A549 (cell line): ENCODE results near the gene RPN2. TPM values are rescaled to one million over a fixed set of nuclear protein-coding genes. Genes with fewer than 3 reads are reported as not detected.

Experiments
- ATAC-seq, 2 experiments: fragments of 200-7000 bp in 1 of 2; fragments of >200 bp in 1 of 2; cut with Nextera tagmentation in 1 of 2; cut with Tn5 transposase in 1 of 2; 3 replicates each; pipeline versions ENCODE4 v1.8.0 to v1.9.1; 2018 to 2020; ENCODE audit warnings: mild to moderate bottlenecking in 1 of 2, moderate library complexity in 1 of 2
- CTCF ChIA-PET: fragments of 300-600 bp; sonication (Branson Sonifier 250); formaldehyde crosslinking; extraction: SDS; loops from one replicate; lab custom pipeline; 2021; ENCODE audit warnings: antibody characterized with exemption, inconsistent platforms; lab: Yijun Ruan, JAX
- POLR2A ChIA-PET: fragments of 350-600 bp; formaldehyde crosslinking; extraction: SDS; loops from one replicate; lab custom pipeline; 2021; ENCODE audit warnings: antibody characterized with exemption, inconsistent platforms; lab: Yijun Ruan, JAX
- DNase-seq, 2 experiments: peaks; one replicate each; pipeline versions ENCODE4 v3.0.0 to v3.0.0-alpha.2; 2011 to 2016; ENCODE audit warnings: low read depth in 1 of 2, low spot score in 1 of 2
- FAIRE-seq: peaks from 2 replicates; lab custom pipeline; 2011; peaks lifted over from hg19 to GRCh38; lab: Jason Lieb, UNC
- H3K27ac ChIP-seq, 2 experiments: fragments of >200 bp; sonication (Bioruptor Twin); formaldehyde crosslinking; 3 replicates each; pipeline ENCODE4 v1.5.1; 2016 to 2017
- H3K4me1 ChIP-seq: fragments of >200 bp; sonication (Bioruptor Twin); formaldehyde crosslinking; 3 replicates; pipeline ENCODE4 v1.6.1; 2016
- H3K4me2 ChIP-seq: fragments of >200 bp; sonication (Bioruptor Twin); formaldehyde crosslinking; 3 replicates; pipeline ENCODE4 v1.6.1; 2016
- H3K4me3 ChIP-seq: fragments of >200 bp; sonication (Bioruptor Twin); formaldehyde crosslinking; 3 replicates; pipeline ENCODE4 v1.5.1; 2016
- H3K9me3 ChIP-seq: fragments of >200 bp; sonication (Bioruptor Twin); formaldehyde crosslinking; 3 replicates; pipeline ENCODE4 v1.6.1; 2016
- CBX2 ChIP-seq: fragments of 200-600 bp; sonication (generic); IDR thresholded peaks from 2 replicates; pipeline ENCODE4 v1.6.1; 2016; ENCODE audit warnings: low read depth, mild to moderate bottlenecking, borderline replicate concordance
- CEBPB ChIP-seq, 2 experiments: fragments of >200 bp in 1 of 2; sonication (Bioruptor Twin) in 1 of 2; formaldehyde crosslinking in 1 of 2; IDR thresholded peaks; 2 replicates each; pipeline ENCODE4 v1.6.1; 2012 to 2016
- EHF ChIP-seq: fragments of 250-450 bp; sonication (Bioruptor Pico); IDR thresholded peaks from 2 replicates; pipeline ENCODE4 v1.5.0; 2020; ENCODE audit warnings: mild to moderate bottlenecking
- EP300 ChIP-seq, 2 experiments: fragments of >200 bp; sonication (Bioruptor Twin); formaldehyde crosslinking; IDR thresholded peaks; 2 replicates in 1 of 2; 3 replicates in 1 of 2; pipeline ENCODE4 v1.6.1; 2016 to 2017
- FOSL2 ChIP-seq, 2 experiments: fragments of 450-650 bp in 1 of 2; fragments of >200 bp in 1 of 2; sonication (Bioruptor Twin) in 1 of 2; formaldehyde crosslinking; IDR thresholded peaks; 2 replicates each; pipeline versions ENCODE4 v1.5.0 to v1.6.1; 2016 to 2020; ENCODE audit warnings: mild to moderate bottlenecking in 1 of 2, moderate library complexity in 1 of 2
- HEYL ChIP-seq: fragments of 250-450 bp; sonication (Bioruptor Pico); IDR thresholded peaks from 2 replicates; pipeline ENCODE4 v1.8.0; 2021; ENCODE audit warnings: mild to moderate bottlenecking, moderate library complexity
- JUN ChIP-seq, 2 experiments: fragments of >200 bp; sonication (Bioruptor Twin); formaldehyde crosslinking; IDR thresholded peaks; 2 replicates in 1 of 2; 3 replicates in 1 of 2; pipeline ENCODE4 v1.6.1; 2016 to 2017
- MAFK ChIP-seq: fragments of 450-650 bp; IDR thresholded peaks from 2 replicates; pipeline ENCODE4 v1.6.1; 2014; ENCODE audit not compliant: partially characterized antibody
- MYC ChIP-seq: IDR thresholded peaks from 2 replicates; pipeline ENCODE4 v1.6.1; 2012; ENCODE audit warnings: mild to moderate bottlenecking, inconsistent platforms, low read length, improper control_type of control experiment, borderline replicate concordance
- NFE2L2 ChIP-seq: fragments of 150-350 bp; conservative IDR thresholded peaks from 2 replicates; pipeline ENCODE4 v1.6.1; 2014; ENCODE audit warnings: low read length
- NR3C1 ChIP-seq: fragments of >200 bp; sonication (Bioruptor Twin); formaldehyde crosslinking; IDR thresholded peaks from 3 replicates; pipeline ENCODE4 v1.6.1; 2017
- POLR2A ChIP-seq: IDR thresholded peaks from 2 replicates; pipeline ENCODE4 v1.6.1; 2012; ENCODE audit warnings: mild to moderate bottlenecking, low read length
- POLR2AphosphoS2 ChIP-seq: conservative IDR thresholded peaks from 2 replicates; pipeline ENCODE4 v1.6.1; 2012; ENCODE audit warnings: low read length, improper control_type of control experiment, inconsistent platforms
- RFX5 ChIP-seq: fragments of 450-650 bp; IDR thresholded peaks from 2 replicates; pipeline ENCODE4 v1.7.1; 2014; ENCODE audit warnings: antibody characterized with exemption, mild to moderate bottlenecking, moderate library complexity
- ZNF302 ChIP-seq: fragments of 250-450 bp; sonication (Bioruptor Pico); IDR thresholded peaks from 2 replicates; pipeline ENCODE4 v1.9.0; 2021; ENCODE audit warnings: inconsistent platforms, mild to moderate bottlenecking, moderate library complexity
- WGBS: methylation state at CpG from one replicate; pipeline ENCODE4 v1.1.6; 2017; ENCODE audit errors: missing lambda C conversion rate; 5-methylcytosine and 5-hydroxymethylcytosine counted together
- polyA plus RNA-seq, 4 experiments: library from polyadenylated mRNA; depleted of rRNA in 3 of 4; stranded (reverse); fragments of >200 nt; fragmentation: RNase III in 1 of 4; extraction: RNeasy Plus Mini Kit Qiagen cat#74134 plus additional on column Dnase treatment in 1 of 4; gene quantifications; 2 replicates in 3 of 4; 3 replicates in 1 of 4; pipeline ENCODE4 v1.2.3, GENCODE V29; 2011 to 2017
- TF ChIP-seq, protein P1 (sequence below): fragments of >200 bp; sonication (Bioruptor Twin); formaldehyde crosslinking; IDR thresholded peaks from 3 replicates; pipeline ENCODE4 v1.5.1; 2016
- TF ChIP-seq, protein P2 (sequence below): fragments of 150-350 bp; IDR thresholded peaks from 2 replicates; pipeline ENCODE4 v1.6.1; 2014; ENCODE audit warnings: low read depth, mild to moderate bottlenecking, low read length
- TF ChIP-seq, protein P3 (sequence below): fragments of 250-450 bp; sonication (Bioruptor Pico); IDR thresholded peaks from 2 replicates; pipeline ENCODE4 v1.5.0; 2021; ENCODE audit warnings: mild to moderate bottlenecking, moderate library complexity, borderline replicate concordance
- TF ChIP-seq, protein P4 (sequence below): fragments of >200 bp; sonication (Bioruptor Twin); formaldehyde crosslinking; IDR thresholded peaks from 3 replicates; pipeline ENCODE4 v1.6.1; 2016

Gene RPN2
- polyA plus RNA-seq, 2 of the 4 experiments (the other 2 are of a cell fraction): 282 to 391 TPM

DNA sequence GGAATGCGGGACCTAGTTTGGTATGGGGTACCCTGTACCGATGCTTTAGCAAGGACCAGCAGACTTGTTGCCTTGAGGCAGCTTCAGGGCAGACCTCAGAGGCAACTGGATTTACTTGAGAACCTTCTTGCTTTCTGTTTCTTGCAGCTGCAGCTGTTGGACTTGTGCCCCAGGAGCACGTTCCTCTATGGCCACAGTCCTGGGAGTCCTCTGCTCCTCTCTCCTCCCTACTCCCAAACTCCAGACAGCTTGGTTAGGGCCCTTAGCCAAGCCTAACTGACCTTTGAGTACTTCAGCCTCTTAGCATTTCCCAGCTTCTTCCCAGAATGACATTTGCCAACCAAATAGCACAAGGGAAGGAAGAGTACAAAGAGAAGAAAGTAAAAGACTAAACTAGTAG, 47.8 kb downstream of the RPN2 start:
- Histone ChIP-seq H3K4me3 (no peak overlapping the region), H3K27ac (no peak overlapping the region), H3K4me1 (no peaks in the 10 kb centered on the region), H3K4me2 (no peak overlapping the region), H3K9me3 (no peaks in the 10 kb centered on the region)
- WGBS: 89% methylated on average over 3 of the region's 3 CpGs
- ChIA-PET CTCF (interaction anchor here (1.2 to 1.5 kb wide), 3 partner anchors 10 to 31 kb away, joined by 3 to 5 read pairs (median 4); no protein-coding TSS in a partner anchor), POLR2A (no interaction called here)
- FAIRE-seq (no peak), DNase-seq (no peak), ATAC-seq (no peak)
- TF ChIP-seq JUN (IDR thresholded peaks at IDR 0.05) (no peak), CEBPB (IDR thresholded peaks at IDR 0.05) (no peak), NFE2L2 (no peak), RFX5 (no peak), POLR2AphosphoS2 (no peak), POLR2A (no peak), HEYL (no peak), MYC (no peak), EHF (CRISPR knock-in tag) (no peak)
- TF ChIP-seq, protein P1, sequence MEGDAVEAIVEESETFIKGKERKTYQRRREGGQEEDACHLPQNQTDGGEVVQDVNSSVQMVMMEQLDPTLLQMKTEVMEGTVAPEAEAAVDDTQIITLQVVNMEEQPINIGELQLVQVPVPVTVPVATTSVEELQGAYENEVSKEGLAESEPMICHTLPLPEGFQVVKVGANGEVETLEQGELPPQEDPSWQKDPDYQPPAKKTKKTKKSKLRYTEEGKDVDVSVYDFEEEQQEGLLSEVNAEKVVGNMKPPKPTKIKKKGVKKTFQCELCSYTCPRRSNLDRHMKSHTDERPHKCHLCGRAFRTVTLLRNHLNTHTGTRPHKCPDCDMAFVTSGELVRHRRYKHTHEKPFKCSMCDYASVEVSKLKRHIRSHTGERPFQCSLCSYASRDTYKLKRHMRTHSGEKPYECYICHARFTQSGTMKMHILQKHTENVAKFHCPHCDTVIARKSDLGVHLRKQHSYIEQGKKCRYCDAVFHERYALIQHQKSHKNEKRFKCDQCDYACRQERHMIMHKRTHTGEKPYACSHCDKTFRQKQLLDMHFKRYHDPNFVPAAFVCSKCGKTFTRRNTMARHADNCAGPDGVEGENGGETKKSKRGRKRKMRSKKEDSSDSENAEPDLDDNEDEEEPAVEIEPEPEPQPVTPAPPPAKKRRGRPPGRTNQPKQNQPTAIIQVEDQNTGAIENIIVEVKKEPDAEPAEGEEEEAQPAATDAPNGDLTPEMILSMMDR: no peak

DNA sequence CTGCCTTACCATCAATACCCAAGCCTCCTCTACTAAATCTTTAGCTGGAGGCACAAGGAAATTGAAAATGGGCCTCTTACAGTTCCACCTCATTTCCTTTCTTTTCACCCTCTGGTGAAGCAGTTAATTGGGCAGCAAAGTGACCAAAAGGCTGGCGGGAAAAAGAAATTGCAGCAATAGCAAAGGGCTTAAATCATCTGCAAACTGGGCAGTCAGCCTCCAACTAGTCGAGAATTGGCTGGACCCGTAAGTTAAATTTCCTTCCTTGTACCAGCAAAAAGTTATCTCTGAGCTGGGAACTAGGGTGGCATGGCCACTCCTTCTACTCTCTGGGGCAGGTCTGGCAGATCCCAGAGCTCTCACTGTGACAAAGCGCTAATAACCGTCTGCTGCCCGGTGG, 49.0 kb downstream of the RPN2 start:
- H3K4me3 ChIP-seq: no peak overlapping the region
- TF ChIP-seq EP300 (IDR thresholded peaks at IDR 0.05) (no peak), MAFK (no peak)
- TF ChIP-seq, protein P2, sequence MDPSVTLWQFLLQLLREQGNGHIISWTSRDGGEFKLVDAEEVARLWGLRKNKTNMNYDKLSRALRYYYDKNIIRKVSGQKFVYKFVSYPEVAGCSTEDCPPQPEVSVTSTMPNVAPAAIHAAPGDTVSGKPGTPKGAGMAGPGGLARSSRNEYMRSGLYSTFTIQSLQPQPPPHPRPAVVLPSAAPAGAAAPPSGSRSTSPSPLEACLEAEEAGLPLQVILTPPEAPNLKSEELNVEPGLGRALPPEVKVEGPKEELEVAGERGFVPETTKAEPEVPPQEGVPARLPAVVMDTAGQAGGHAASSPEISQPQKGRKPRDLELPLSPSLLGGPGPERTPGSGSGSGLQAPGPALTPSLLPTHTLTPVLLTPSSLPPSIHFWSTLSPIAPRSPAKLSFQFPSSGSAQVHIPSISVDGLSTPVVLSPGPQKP: no peak
- FAIRE-seq: no peak

DNA sequence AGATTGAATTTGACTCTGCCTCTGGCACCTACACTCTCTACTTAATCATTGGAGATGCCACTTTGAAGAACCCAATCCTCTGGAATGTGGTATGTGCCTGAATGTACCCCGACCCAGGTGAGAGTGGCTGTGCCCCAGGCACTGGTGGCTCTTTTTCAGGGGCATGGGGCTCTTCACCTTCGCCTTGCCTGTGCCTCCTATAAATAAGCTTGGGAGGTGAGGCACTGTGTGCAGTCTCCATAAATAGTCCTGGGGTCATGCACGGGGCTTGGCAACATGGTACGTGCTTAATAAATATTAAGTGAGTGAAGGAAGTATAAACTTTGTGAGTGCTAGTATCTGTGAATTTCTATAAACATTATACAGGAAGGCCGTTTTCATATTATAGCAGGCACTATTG, 49.5 kb downstream of the RPN2 start:
- TF ChIP-seq CBX2: no peak
- no peak for TF ChIP-seq EHF (CRISPR knock-in tag)
- TF ChIP-seq ZNF302 (CRISPR knock-in tag): no peak
- TF ChIP-seq, protein P3, sequence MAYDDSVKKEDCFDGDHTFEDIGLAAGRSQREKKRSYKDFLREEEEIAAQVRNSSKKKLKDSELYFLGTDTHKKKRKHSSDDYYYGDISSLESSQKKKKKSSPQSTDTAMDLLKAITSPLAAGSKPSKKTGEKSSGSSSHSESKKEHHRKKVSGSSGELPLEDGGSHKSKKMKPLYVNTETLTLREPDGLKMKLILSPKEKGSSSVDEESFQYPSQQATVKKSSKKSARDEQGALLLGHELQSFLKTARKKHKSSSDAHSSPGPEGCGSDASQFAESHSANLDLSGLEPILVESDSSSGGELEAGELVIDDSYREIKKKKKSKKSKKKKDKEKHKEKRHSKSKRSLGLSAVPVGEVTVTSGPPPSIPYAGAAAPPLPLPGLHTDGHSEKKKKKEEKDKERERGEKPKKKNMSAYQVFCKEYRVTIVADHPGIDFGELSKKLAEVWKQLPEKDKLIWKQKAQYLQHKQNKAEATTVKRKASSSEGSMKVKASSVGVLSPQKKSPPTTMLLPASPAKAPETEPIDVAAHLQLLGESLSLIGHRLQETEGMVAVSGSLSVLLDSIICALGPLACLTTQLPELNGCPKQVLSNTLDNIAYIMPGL (CRISPR knock-in tag): no peak
- no peak for TF ChIP-seq FOSL2 (IDR thresholded peaks at IDR 0.05)
- no peak for TF ChIP-seq FOSL2 (CRISPR knock-in tag; IDR thresholded peaks at IDR 0.05)
- TF ChIP-seq, protein P4, sequence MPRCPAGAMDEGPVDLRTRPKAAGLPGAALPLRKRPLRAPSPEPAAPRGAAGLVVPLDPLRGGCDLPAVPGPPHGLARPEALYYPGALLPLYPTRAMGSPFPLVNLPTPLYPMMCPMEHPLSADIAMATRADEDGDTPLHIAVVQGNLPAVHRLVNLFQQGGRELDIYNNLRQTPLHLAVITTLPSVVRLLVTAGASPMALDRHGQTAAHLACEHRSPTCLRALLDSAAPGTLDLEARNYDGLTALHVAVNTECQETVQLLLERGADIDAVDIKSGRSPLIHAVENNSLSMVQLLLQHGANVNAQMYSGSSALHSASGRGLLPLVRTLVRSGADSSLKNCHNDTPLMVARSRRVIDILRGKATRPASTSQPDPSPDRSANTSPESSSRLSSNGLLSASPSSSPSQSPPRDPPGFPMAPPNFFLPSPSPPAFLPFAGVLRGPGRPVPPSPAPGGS: no peak
- TF ChIP-seq NR3C1: no peak
- FAIRE-seq (no peak), DNase-seq (no peak), ATAC-seq (no peak)
- no peak overlapping the region for H3K4me3 ChIP-seq
- no peak overlapping the region for H3K27ac ChIP-seq
- no peaks in the 10 kb centered on the region for H3K9me3 ChIP-seq
- 92% methylated on average over 5 of the region's 5 CpGs for WGBS
- H3K4me1 ChIP-seq: no peaks in the 10 kb centered on the region
- CTCF ChIA-PET: interaction anchor here (1.3 to 2.8 kb wide), 5 partner anchors 12 to 220 kb away, joined by 3 to 8 read pairs (median 3); no protein-coding TSS in a partner anchor
- POLR2A ChIA-PET: no interaction called here
- no peak overlapping the region for H3K4me2 ChIP-seq

More for the DNA sequence above, 49.0 kb downstream of the RPN2 start:
- ChIA-PET CTCF (interaction anchor here (0.7 to 1.7 kb wide), 6 partner anchors 16 to 220 kb away, joined by 3 to 5 read pairs (median 3); no protein-coding TSS in a partner anchor), POLR2A (no interaction called here)
- H3K4me1 ChIP-seq: no peaks in the 10 kb centered on the region
- DNase-seq: no peak
- WGBS: 90% methylated on average over 6 of the region's 6 CpGs
- no peak for ATAC-seq
- H3K27ac ChIP-seq: no peak overlapping the region
- H3K9me3 ChIP-seq: no peaks in the 10 kb centered on the region
- no peak overlapping the region for H3K4me2 ChIP-seq
